Neural progenitor cell (in vitro differentiated cells): ENCODE results near the gene LYRM2. TPM values are rescaled to one million over a fixed set of nuclear protein-coding genes. Genes with fewer than 3 reads are reported as not detected.

Experiments
- DNase-seq: peaks from one replicate; pipeline ENCODE4 v3.0.0-alpha.2; 2016; ENCODE audit warnings: low spot score
- H2AFZ ChIP-seq: fragments of 200-600 bp; sonication (generic); replicated peaks from 2 replicates; pipeline ENCODE4 v1.6.1; 2016; ENCODE audit warnings: antibody characterized with exemption
- H3F3A ChIP-seq: fragments of 200-600 bp; sonication (generic); 2 replicates; pipeline ENCODE4 v1.6.1; 2016; ENCODE audit warnings: antibody characterized with exemption, low read depth
- H3K27ac ChIP-seq: fragments of 200-600 bp; sonication (generic); 2 replicates; pipeline ENCODE4 v1.5.1; 2016; ENCODE audit warnings: mild to moderate bottlenecking
- H3K27me3 ChIP-seq: fragments of 200-600 bp; sonication (generic); 2 replicates; pipeline ENCODE4 v1.6.1; 2016; ENCODE audit warnings: mild to moderate bottlenecking, moderate library complexity
- H3K36me3 ChIP-seq: fragments of 200-600 bp; sonication (generic); 2 replicates; pipeline ENCODE4 v1.5.1; 2016
- H3K4me1 ChIP-seq: fragments of 200-600 bp; sonication (generic); 2 replicates; pipeline ENCODE4 v1.6.1; 2016; ENCODE audit warnings: mixed run types
- H3K4me2 ChIP-seq: fragments of 200-600 bp; sonication (generic); 2 replicates; pipeline ENCODE4 v1.6.1; 2016
- H3K4me3 ChIP-seq: fragments of 200-600 bp; sonication (generic); 2 replicates; pipeline ENCODE4 v1.5.1; 2016
- H3K79me2 ChIP-seq: fragments of 200-600 bp; sonication (generic); 2 replicates; pipeline ENCODE4 v1.6.1; 2016; ENCODE audit warnings: low read depth
- H3K9ac ChIP-seq: fragments of 200-600 bp; sonication (generic); 2 replicates; pipeline ENCODE4 v1.6.1; 2016
- H3K9me3 ChIP-seq: fragments of 200-600 bp; sonication (generic); 2 replicates; pipeline ENCODE4 v1.5.1; 2016; ENCODE audit warnings: low read depth
- H4K20me1 ChIP-seq: fragments of 200-600 bp; sonication (generic); 2 replicates; pipeline ENCODE4 v1.6.1; 2016; ENCODE audit warnings: low read depth
- H3K27ac Mint-ChIP-seq: 3 replicates; pipeline ENCODE4 v1.8.0; 2021; ENCODE audit warnings: mixed read lengths
- H3K27me3 Mint-ChIP-seq: 2 replicates; pipeline ENCODE4 v1.8.0; 2022; ENCODE audit warnings: low read depth, mild to moderate bottlenecking, inconsistent platforms, moderate library complexity, mixed read lengths; ENCODE audit not compliant: insufficient read depth
- H3K36me3 Mint-ChIP-seq: 3 replicates; pipeline ENCODE4 v1.8.0; 2021; ENCODE audit warnings: mixed read lengths
- H3K4me1 Mint-ChIP-seq: 3 replicates; pipeline ENCODE4 v1.8.0; 2021; ENCODE audit warnings: mixed read lengths
- H3K4me3 Mint-ChIP-seq: 3 replicates; pipeline ENCODE4 v1.8.0; 2021; ENCODE audit warnings: mild to moderate bottlenecking, moderate library complexity, mixed read lengths
- H3K9me3 Mint-ChIP-seq: 3 replicates; pipeline ENCODE4 v1.8.0; 2020; ENCODE audit warnings: mixed read lengths
- EZH2 ChIP-seq: fragments of 200-600 bp; sonication (generic); IDR thresholded peaks from 2 replicates; pipeline ENCODE4 v1.6.1; 2017; ENCODE audit warnings: antibody characterized with exemption, mild to moderate bottlenecking, moderate library complexity
- EZH2phosphoT487 ChIP-seq: fragments of 200-600 bp; sonication (generic); IDR thresholded peaks from 2 replicates; pipeline ENCODE4 v1.6.1; 2017; ENCODE audit warnings: antibody characterized with exemption
- total RNA-seq: library from RNA; depleted of rRNA; stranded (reverse); fragments of >200 nt; gene quantifications from 2 replicates; pipeline ENCODE4 v1.2.3, GENCODE V29; 2015; ENCODE audit warnings: low replicate concordance
- TF ChIP-seq, protein P1 (sequence below): fragments of 200-600 bp; sonication (generic); IDR thresholded peaks from 2 replicates; pipeline ENCODE4 v1.5.1; 2017; ENCODE audit warnings: antibody characterized with exemption, mild to moderate bottlenecking

LYRM2 gene
- total RNA-seq, 1 donor from 2014 or later = 37.1 TPM

DNA sequence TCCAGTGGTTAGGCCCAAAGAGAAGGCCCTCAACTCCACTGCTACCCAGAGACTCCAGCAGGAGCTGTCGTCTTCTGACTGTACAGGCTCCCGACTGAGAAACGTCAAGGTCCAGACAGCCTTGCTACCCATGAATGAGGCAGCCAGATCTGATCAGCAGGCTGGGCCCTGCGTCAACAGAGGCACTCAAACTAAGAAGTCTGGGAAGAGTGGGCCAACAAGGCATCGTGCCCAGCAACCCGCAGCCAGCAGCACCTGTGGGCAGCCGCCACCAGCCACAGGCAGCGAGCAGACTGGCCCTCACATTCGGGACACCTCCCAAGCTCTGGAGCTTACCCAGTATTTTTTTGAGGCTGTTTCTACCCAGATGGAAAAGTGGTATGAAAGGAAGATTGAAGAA lies 8.1 kb downstream of the LYRM2 start:
- Histone ChIP-seq H2AFZ (no peak overlapping the region), H3K9me3 (no peaks in the 10 kb centered on the region), H3K79me2 (no peaks in the 10 kb centered on the region), H3K27me3 (no peaks in the 10 kb centered on the region), H4K20me1 (no peaks in the 10 kb centered on the region), H3K9ac (no peak overlapping the region), H3K36me3 (peaks cover 9% of the 10 kb centered on the region), H3F3A (peaks cover 5% of the 10 kb centered on the region), H3K4me1 (no peaks in the 10 kb centered on the region), H3K4me3 (no peak overlapping the region), H3K27ac (no peak overlapping the region), H3K4me2 (no peak overlapping the region)
- Mint-ChIP-seq H3K27ac (no peak overlapping the region), H3K27me3 (no peaks in the 10 kb centered on the region), H3K4me1 (peaks cover 4% of the 10 kb centered on the region), H3K4me3 (no peak overlapping the region), H3K36me3 (peaks cover 28% of the 10 kb centered on the region), H3K9me3 (no peaks in the 10 kb centered on the region)
- no peak for DNase-seq
- no peak for TF ChIP-seq EZH2phosphoT487
- TF ChIP-seq, protein P1, sequence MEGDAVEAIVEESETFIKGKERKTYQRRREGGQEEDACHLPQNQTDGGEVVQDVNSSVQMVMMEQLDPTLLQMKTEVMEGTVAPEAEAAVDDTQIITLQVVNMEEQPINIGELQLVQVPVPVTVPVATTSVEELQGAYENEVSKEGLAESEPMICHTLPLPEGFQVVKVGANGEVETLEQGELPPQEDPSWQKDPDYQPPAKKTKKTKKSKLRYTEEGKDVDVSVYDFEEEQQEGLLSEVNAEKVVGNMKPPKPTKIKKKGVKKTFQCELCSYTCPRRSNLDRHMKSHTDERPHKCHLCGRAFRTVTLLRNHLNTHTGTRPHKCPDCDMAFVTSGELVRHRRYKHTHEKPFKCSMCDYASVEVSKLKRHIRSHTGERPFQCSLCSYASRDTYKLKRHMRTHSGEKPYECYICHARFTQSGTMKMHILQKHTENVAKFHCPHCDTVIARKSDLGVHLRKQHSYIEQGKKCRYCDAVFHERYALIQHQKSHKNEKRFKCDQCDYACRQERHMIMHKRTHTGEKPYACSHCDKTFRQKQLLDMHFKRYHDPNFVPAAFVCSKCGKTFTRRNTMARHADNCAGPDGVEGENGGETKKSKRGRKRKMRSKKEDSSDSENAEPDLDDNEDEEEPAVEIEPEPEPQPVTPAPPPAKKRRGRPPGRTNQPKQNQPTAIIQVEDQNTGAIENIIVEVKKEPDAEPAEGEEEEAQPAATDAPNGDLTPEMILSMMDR = no peak
- TF ChIP-seq EZH2 = no peak

DNA sequence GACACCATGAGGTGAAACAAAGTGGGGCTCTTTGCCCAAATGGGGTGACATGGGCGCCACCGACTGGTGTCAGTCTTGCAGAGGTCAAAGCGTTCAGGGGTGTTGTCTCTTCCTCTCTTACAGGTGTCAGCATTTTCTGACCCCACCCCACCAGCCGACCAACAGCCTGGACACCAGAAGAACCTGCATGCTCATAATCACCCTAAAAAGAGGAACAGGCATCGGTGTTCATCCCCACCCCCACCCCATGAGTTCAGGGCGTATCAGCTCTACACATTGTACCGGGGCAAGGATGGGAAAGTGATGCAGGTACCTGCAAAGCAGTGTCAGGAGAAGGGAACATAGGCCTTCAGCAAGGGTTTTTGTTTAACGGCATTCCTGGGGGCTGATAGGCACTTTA lies 14.8 kb downstream of the LYRM2 start:
- Mint-ChIP-seq H3K4me3 (no peak overlapping the region), H3K27ac (no peak overlapping the region), H3K27me3 (peaks cover 6% of the 10 kb centered on the region), H3K36me3 (peaks cover 24% of the 10 kb centered on the region), H3K9me3 (no peaks in the 10 kb centered on the region), H3K4me1 (peaks cover 4% of the 10 kb centered on the region)
- H3K4me3 ChIP-seq = no peak overlapping the region
- no peak for DNase-seq
- no peaks in the 10 kb centered on the region for H3K79me2 ChIP-seq
- no peaks in the 10 kb centered on the region for H4K20me1 ChIP-seq
- H3K4me1 ChIP-seq = no peaks in the 10 kb centered on the region
- H3F3A ChIP-seq = no peaks in the 10 kb centered on the region
- H2AFZ ChIP-seq = no peak overlapping the region
- H3K4me2 ChIP-seq = no peak overlapping the region
- TF ChIP-seq EZH2phosphoT487 (no peak), EZH2 (no peak)
- TF ChIP-seq, protein P1 = no peak
- no peaks in the 10 kb centered on the region for H3K9me3 ChIP-seq
- no peaks in the 10 kb centered on the region for H3K27me3 ChIP-seq
- no peak overlapping the region for H3K27ac ChIP-seq
- H3K36me3 ChIP-seq = no peaks in the 10 kb centered on the region
- no peak overlapping the region for H3K9ac ChIP-seq

DNA sequence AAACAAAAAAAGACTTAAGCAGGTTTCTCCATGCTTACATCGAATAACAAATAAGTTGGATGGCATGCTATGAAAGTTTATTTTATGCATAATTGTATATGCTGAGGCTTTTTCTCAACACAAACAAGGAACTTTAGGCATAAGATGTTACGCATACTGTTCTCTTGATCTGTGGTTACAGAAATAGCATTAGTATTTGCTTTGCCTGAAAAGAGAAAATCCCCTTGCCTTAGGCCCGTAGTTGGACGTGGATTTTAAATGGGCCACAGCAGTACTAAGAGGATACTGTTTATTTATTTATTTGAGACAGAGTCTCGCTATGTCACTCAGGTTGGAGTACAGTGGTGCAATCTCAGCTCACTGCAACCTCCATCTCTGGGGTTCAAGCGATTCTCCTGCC lies 19.0 kb downstream of the LYRM2 start:
- Mint-ChIP-seq H3K36me3 (peaks cover 18% of the 10 kb centered on the region), H3K27ac (no peak overlapping the region), H3K9me3 (no peaks in the 10 kb centered on the region), H3K27me3 (peaks cover 9% of the 10 kb centered on the region), H3K4me3 (no peak overlapping the region), H3K4me1 (peaks cover 6% of the 10 kb centered on the region)
- Histone ChIP-seq H4K20me1 (no peaks in the 10 kb centered on the region), H3K4me2 (no peak overlapping the region), H3K27ac (no peak overlapping the region), H3K9ac (no peak overlapping the region), H3K36me3 (no peaks in the 10 kb centered on the region), H3F3A (no peaks in the 10 kb centered on the region), H2AFZ (no peak overlapping the region), H3K4me1 (no peaks in the 10 kb centered on the region), H3K27me3 (no peaks in the 10 kb centered on the region), H3K79me2 (no peaks in the 10 kb centered on the region), H3K4me3 (no peak overlapping the region), H3K9me3 (no peaks in the 10 kb centered on the region)
- DNase-seq = no peak
- TF ChIP-seq EZH2 (no peak), EZH2phosphoT487 (no peak)
- TF ChIP-seq, protein P1 = no peak
